ENCODE measurements around the gene CXCR6. TPM values are rescaled to one million over a fixed set of nuclear protein-coding genes. Genes with fewer than 3 reads are reported as not detected.

CXCR6 gene
- total RNA-seq, 1 donor, result under 0.01 TPM

Small RNA genes within 50 kb of the gene (small RNA-seq; reads per million reads assigned to genes)
- not detected for gene RF00019

Other genes with a start within 250 kb of the CXCR6 start
- gene SLC6A20, start 146.9 kb upstream of the CXCR6 start, total RNA-seq, result under 0.01 TPM
- 10.0 TPM for gene LZTFL1, start 101.3 kb upstream of the CXCR6 start, total RNA-seq
- 1.9 TPM for gene CCR9, start 56.9 kb upstream of the CXCR6 start, total RNA-seq
- 13.7 TPM for gene FYCO1, start 52.4 kb downstream of the CXCR6 start, total RNA-seq
- not detected for gene XCR1, start 84.0 kb downstream of the CXCR6 start, total RNA-seq